GM18508 (cell line): ENCODE data around the gene ACTL10.

ENCODE experiments used
- ATAC-seq: cut with Tn5 transposase; IDR thresholded peaks from one replicate; pipeline ENCODE4 v1.9.1; 2021; ENCODE audit warnings: moderate number of reproducible peaks; ENCODE audit not compliant: insufficient read depth, unreplicated experiment

ACTL10 gene

GRCh38 chr20:33675136-33675959 lies 8.6 kb downstream of the ACTL10 start:
- no peak for ATAC-seq

GRCh38 chr20:33676121-33676520 lies 9.4 kb downstream of the ACTL10 start:
- ATAC-seq = no peak

GRCh38 chr20:33676652-33677645 lies 10.2 kb downstream of the ACTL10 start:
- ATAC-seq = no peak

GRCh38 chr20:33677991-33678702 lies 11.4 kb downstream of the ACTL10 start:
- no peak for ATAC-seq

GRCh38 chr20:33679758-33680485 lies 13.2 kb downstream of the ACTL10 start:
- peak; percentile 51 for ATAC-seq

- ATAC-seq = no peak
These were observed 13.9 kb downstream of the ACTL10 start for GRCh38 chr20:33680686-33681085.

GRCh38 chr20:33681288-33681687 lies 14.5 kb downstream of the ACTL10 start:
- ATAC-seq = no peak

- ATAC-seq = no peak
These were observed 15.1 kb downstream of the ACTL10 start for GRCh38 chr20:33681728-33682353.

GRCh38 chr20:33684533-33685327 lies 18.0 kb downstream of the ACTL10 start:
- ATAC-seq = no peak

- no peak for ATAC-seq
These were observed 18.8 kb downstream of the ACTL10 start for GRCh38 chr20:33685328-33686099.

- no peak for ATAC-seq
These were observed 19.6 kb downstream of the ACTL10 start, which contains the start of gene E2F1 for GRCh38 chr20:33686100-33686983. Gene E2F1 (minus strand): TSS chr20:33686385. CDS start chr20:33686264, 121 bp downstream.

- ATAC-seq = no peak
These were observed 20.2 kb downstream of the ACTL10 start for GRCh38 chr20:33686984-33687366.

GRCh38 chr20:33687370-33687915 lies 20.7 kb downstream of the ACTL10 start:
- ATAC-seq = no peak

- no peak for ATAC-seq
These were observed 21.5 kb downstream of the ACTL10 start for GRCh38 chr20:33687993-33688937.

GRCh38 chr20:33688938-33689424 lies 22.2 kb downstream of the ACTL10 start:
- no peak for ATAC-seq
